HG03571 (cell line): ENCODE results near the gene CALD1.

ENCODE experiments used
- ATAC-seq: cut with Tn5 transposase; IDR thresholded peaks from one replicate; pipeline ENCODE4 v1.9.1; 2021; ENCODE audit not compliant: unreplicated experiment

CALD1 gene

GRCh38 chr7:134826105-134826504 is 46.7 kb downstream of the CALD1 start:
- no peak for ATAC-seq

- ATAC-seq: no peak
Observed at GRCh38 chr7:134827436-134827835, 48.0 kb downstream of the CALD1 start.

- ATAC-seq: no peak
Observed at GRCh38 chr7:134827889-134828288, 48.5 kb downstream of the CALD1 start.

- no peak for ATAC-seq
Observed at GRCh38 chr7:134828361-134828760, 48.9 kb downstream of the CALD1 start.

- no peak for ATAC-seq
Observed at GRCh38 chr7:134829380-134829986, 50.0 kb downstream of the CALD1 start.

GRCh38 chr7:134831862-134832261 is 52.4 kb downstream of the CALD1 start:
- ATAC-seq: no peak

- no peak for ATAC-seq
Observed at GRCh38 chr7:134832367-134832766, 52.9 kb downstream of the CALD1 start.

- ATAC-seq: no peak
Observed at GRCh38 chr7:134834689-134835462, 55.4 kb downstream of the CALD1 start.

- ATAC-seq: no peak
Observed at GRCh38 chr7:134835463-134835823, 56.0 kb downstream of the CALD1 start.

- no peak for ATAC-seq
Observed at GRCh38 chr7:134836447-134836846, 57.0 kb downstream of the CALD1 start.

- ATAC-seq: no peak
Observed at GRCh38 chr7:134839298-134839697, 59.9 kb downstream of the CALD1 start.

GRCh38 chr7:134842062-134842461 is 62.6 kb downstream of the CALD1 start:
- no peak for ATAC-seq

- no peak for ATAC-seq
Observed at GRCh38 chr7:134842886-134843430, 63.5 kb downstream of the CALD1 start.

- ATAC-seq: no peak
Observed at GRCh38 chr7:134844200-134844599, 64.8 kb downstream of the CALD1 start.

- no peak for ATAC-seq
Observed at GRCh38 chr7:134845461-134845860, 66.0 kb downstream of the CALD1 start.

GRCh38 chr7:134847851-134848588 is 68.6 kb downstream of the CALD1 start:
- ATAC-seq: no peak

- no peak for ATAC-seq
Observed at GRCh38 chr7:134850066-134850465, 70.6 kb downstream of the CALD1 start.

GRCh38 chr7:134851141-134851540 is 71.7 kb downstream of the CALD1 start:
- ATAC-seq: no peak

GRCh38 chr7:134852625-134853024 is 73.2 kb downstream of the CALD1 start:
- no peak for ATAC-seq

GRCh38 chr7:134854816-134855215 is 75.4 kb downstream of the CALD1 start:
- no peak for ATAC-seq

- no peak for ATAC-seq
Observed at GRCh38 chr7:134855442-134855841, 76.0 kb downstream of the CALD1 start.

GRCh38 chr7:134856091-134856490 is 76.7 kb downstream of the CALD1 start:
- ATAC-seq: no peak
